ENCODE results near the gene RBMS2.

DNA sequence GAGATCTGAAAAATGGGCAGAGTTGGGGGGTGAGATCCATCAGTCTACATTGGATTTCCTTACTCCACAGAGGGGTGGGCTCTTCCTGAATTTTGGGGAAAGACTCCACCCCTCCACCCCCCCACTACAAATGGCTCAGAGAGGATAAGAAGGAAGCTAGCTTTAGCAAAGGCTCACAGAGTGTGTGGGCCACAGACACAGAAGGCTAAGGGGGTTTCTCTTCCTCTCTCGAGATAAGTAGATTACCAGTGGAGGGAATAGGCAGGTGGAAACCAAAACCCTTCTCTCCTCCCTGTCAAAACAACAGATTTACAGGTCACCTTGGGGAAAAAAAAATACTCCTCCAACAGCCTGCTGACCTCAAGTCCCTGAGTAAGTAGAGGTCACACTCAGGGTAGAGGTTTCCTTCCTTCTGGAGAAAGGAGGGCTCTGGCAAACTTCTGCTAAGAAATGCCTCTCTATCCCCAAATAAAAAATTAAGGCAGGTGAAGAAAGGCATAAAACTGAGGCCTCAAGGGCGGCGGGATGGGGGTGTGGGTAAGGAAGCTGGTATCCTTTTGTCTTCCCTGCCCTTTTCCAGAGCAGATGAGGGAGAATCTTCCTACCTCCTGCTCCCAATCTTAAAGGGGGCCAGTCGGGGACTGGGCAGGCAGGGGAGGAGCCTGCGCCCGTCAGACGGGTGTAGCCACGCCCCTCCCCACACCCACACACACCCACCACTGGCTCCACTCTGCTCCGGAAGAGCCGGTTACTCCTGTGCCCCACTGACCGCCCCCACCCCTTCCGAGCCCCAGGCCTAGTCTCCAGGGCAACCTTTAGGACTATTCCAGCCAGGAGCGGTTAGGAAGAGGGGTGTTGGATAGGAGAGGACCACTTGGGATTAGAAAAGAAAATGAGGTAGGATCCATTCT is 110.4 kb downstream of the RBMS2 start:
- TF ChIP-seq, protein P1, sequence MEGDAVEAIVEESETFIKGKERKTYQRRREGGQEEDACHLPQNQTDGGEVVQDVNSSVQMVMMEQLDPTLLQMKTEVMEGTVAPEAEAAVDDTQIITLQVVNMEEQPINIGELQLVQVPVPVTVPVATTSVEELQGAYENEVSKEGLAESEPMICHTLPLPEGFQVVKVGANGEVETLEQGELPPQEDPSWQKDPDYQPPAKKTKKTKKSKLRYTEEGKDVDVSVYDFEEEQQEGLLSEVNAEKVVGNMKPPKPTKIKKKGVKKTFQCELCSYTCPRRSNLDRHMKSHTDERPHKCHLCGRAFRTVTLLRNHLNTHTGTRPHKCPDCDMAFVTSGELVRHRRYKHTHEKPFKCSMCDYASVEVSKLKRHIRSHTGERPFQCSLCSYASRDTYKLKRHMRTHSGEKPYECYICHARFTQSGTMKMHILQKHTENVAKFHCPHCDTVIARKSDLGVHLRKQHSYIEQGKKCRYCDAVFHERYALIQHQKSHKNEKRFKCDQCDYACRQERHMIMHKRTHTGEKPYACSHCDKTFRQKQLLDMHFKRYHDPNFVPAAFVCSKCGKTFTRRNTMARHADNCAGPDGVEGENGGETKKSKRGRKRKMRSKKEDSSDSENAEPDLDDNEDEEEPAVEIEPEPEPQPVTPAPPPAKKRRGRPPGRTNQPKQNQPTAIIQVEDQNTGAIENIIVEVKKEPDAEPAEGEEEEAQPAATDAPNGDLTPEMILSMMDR (IDR thresholded peaks at IDR 0.05 in 4 of 5, conservative IDR thresholded peaks at IDR 0.05 in 1 of 5), result no peak
- TF ChIP-seq POLR2A (IDR thresholded peaks at IDR 0.05), result no peak
